Activated naive CD8-positive, alpha-beta T cell treated with anti-CD3 and anti-CD28 coated beads, Interleukin-2, amount 50 U/mL, for 24 hours (primary cell): Measurements from ENCODE around the gene CCDC54.

ENCODE experiments used
- ATAC-seq: fragments of 150-1000 bp; cut with Tn5 transposase; one replicate; pipeline ENCODE4 v1.10.0; 2021
- DNase-seq: peaks from one replicate; pipeline ENCODE4 v3.0.0; 2021
- H3K27ac Mint-ChIP-seq: one replicate; pipeline ENCODE4 v1.8.0; 2021; ENCODE audit warnings: mild to moderate bottlenecking, mixed read lengths
- H3K27me3 Mint-ChIP-seq: one replicate; pipeline ENCODE4 v1.8.0; 2021; ENCODE audit warnings: mixed read lengths
- H3K36me3 Mint-ChIP-seq: one replicate; pipeline ENCODE4 v1.8.0; 2021; ENCODE audit warnings: low read depth, mixed read lengths
- H3K4me1 Mint-ChIP-seq: one replicate; pipeline ENCODE4 v1.8.0; 2021; ENCODE audit warnings: mixed read lengths
- H3K4me3 Mint-ChIP-seq: one replicate; pipeline ENCODE4 v1.8.0; 2021; ENCODE audit warnings: mild to moderate bottlenecking, moderate library complexity, mixed read lengths
- H3K9me3 Mint-ChIP-seq: one replicate; pipeline ENCODE4 v1.8.0; 2021; ENCODE audit warnings: mixed read lengths

The CCDC54 gene

DNA sequence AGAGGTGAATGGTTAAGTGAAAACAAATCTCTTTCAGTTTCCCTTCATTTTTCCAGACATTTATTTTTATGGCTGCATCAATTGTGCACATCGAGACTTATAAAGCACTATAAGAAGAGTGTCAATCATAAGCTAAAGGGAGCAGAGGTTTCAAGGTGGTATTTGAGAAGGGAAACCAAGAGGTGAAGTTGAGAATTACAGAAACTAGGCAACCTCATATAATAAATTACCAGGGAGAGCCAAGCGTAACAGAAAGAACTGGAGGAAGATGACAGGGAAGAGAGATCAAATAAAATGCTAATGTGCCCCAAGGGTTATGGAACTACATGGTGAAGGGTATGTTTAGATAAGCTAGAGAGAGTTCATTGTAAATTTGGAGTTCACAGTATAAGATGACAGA lies 6.3 kb upstream of the CCDC54 start:
- H3K4me3 Mint-ChIP-seq = no peak overlapping the region
- no peak for DNase-seq
- H3K36me3 Mint-ChIP-seq = no peaks in the 10 kb centered on the region
- peaks cover 2% of the 10 kb centered on the region for H3K4me1 Mint-ChIP-seq
- H3K27ac Mint-ChIP-seq = no peak overlapping the region
- no peaks in the 10 kb centered on the region for H3K9me3 Mint-ChIP-seq
- no peak for ATAC-seq
- peaks cover 1% of the 10 kb centered on the region for H3K27me3 Mint-ChIP-seq

DNA sequence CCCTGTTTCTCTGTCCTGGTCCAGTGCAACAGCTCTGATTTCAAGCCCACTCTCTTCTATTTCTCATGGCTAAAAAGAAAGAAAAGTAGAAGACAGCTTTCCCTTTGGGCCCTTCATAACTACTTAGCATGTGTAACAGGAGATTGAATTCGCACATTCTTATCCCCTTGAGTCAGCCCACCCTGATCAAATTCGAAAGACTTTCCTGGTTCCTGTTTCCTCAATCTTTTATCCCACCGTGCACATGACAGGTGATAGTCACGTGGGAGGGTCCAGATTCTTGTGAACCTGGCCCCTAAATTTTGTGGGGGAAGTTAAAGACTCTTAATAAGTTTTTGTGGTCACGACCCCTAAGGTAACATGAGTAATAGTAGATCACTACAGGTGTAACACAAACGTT lies 4.7 kb upstream of the CCDC54 start:
- no peaks in the 10 kb centered on the region for H3K4me1 Mint-ChIP-seq
- peaks cover 1% of the 10 kb centered on the region for H3K27me3 Mint-ChIP-seq
- no peak overlapping the region for H3K4me3 Mint-ChIP-seq
- no peaks in the 10 kb centered on the region for H3K36me3 Mint-ChIP-seq
- DNase-seq (no peak), ATAC-seq (no peak)
- H3K27ac Mint-ChIP-seq = no peak overlapping the region
- H3K9me3 Mint-ChIP-seq = no peaks in the 10 kb centered on the region

DNA sequence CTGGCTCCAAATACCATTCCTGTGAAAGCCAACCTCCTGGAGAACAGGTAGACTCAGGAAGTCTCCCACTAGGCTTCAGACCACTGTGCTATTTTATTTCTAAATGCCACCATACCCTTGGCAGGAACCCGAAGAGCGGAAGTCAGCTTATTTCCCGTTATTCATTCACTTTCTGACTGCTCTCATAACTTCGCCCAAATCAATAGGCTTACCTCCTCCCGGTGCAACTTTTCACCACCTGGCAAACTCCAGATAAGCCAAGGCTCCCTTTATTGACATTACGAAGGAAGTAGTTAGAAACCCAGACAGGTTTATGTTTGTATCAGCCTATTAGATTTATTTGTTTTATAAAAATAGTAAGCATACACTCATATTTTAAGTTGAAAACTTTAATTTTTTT lies 3.3 kb upstream of the CCDC54 start:
- ATAC-seq (no peak), DNase-seq (no peak)
- no peaks in the 10 kb centered on the region for H3K9me3 Mint-ChIP-seq
- no peaks in the 10 kb centered on the region for H3K36me3 Mint-ChIP-seq
- no peaks in the 10 kb centered on the region for H3K4me1 Mint-ChIP-seq
- no peaks in the 10 kb centered on the region for H3K27me3 Mint-ChIP-seq
- no peak overlapping the region for H3K4me3 Mint-ChIP-seq
- no peak overlapping the region for H3K27ac Mint-ChIP-seq

DNA sequence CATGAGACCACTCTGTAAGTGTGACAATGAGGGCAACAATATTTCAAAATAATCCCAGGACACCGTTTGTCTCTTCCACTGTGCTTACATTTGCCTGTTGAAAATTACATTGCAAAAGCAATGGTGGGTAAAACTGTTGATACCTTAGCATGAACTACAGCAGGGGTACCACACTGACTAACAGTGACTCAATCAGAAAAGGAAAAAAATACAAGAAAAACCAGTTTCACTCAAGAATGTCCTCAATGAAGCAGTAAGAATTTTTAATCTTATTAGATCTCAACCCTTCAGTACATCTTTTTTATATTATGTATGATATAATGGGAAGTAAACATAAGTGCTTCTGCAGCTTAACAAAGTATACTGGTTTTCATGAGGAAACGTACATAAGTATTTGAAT lies 1.6 kb upstream of the CCDC54 start:
- no peaks in the 10 kb centered on the region for H3K36me3 Mint-ChIP-seq
- no peaks in the 10 kb centered on the region for H3K9me3 Mint-ChIP-seq
- H3K4me3 Mint-ChIP-seq = no peak overlapping the region
- no peaks in the 10 kb centered on the region for H3K27me3 Mint-ChIP-seq
- no peak for DNase-seq
- ATAC-seq = no peak
- H3K27ac Mint-ChIP-seq = no peak overlapping the region
- no peaks in the 10 kb centered on the region for H3K4me1 Mint-ChIP-seq

DNA sequence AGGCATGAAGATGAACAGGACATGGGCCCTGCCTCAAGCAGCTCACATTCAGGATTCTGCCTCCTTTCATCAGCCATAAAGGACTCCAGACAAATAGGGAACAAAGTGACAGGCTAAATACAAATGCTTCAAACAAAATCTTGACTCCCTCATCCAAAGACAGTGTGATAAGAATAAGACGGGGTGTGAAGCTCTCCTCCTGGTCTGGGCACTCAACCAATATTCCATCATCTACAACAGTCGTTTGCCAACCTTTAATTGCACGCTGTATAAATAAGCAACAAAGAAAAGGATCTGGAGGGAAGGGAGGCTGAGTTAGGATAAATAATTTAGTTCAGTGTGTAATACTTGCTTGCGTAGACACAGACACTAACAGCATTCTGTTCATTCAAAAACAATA lies 5.4 kb downstream of the CCDC54 start:
- H3K27ac Mint-ChIP-seq = no peak overlapping the region
- H3K4me3 Mint-ChIP-seq = no peak overlapping the region
- H3K4me1 Mint-ChIP-seq = no peaks in the 10 kb centered on the region
- ATAC-seq (no peak), DNase-seq (no peak)
- no peaks in the 10 kb centered on the region for H3K36me3 Mint-ChIP-seq
- no peaks in the 10 kb centered on the region for H3K9me3 Mint-ChIP-seq
- H3K27me3 Mint-ChIP-seq = peaks cover 4% of the 10 kb centered on the region

DNA sequence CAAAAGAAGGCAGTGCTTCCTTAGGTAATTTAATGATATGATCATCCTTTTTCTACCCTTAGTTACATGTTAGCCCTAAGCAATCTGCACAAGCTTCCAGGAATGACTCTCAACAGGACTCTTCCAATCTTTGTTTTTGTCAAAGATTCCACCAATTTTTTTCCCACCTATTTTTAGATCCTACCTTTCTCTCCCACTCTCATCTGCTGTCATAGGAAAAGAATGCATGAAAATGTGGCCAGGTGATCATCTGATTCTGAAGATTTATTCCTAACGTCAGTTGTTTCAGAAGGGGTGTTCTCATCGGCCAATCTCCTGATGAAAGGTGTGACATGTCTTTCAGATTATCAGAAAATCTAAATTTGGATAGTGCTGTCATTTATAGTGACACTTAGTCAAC lies 7.2 kb downstream of the CCDC54 start:
- no peak overlapping the region for H3K4me3 Mint-ChIP-seq
- ATAC-seq (no peak), DNase-seq (no peak)
- H3K9me3 Mint-ChIP-seq = no peaks in the 10 kb centered on the region
- no peaks in the 10 kb centered on the region for H3K36me3 Mint-ChIP-seq
- peaks cover 4% of the 10 kb centered on the region for H3K27me3 Mint-ChIP-seq
- H3K4me1 Mint-ChIP-seq = no peaks in the 10 kb centered on the region
- no peak overlapping the region for H3K27ac Mint-ChIP-seq

DNA sequence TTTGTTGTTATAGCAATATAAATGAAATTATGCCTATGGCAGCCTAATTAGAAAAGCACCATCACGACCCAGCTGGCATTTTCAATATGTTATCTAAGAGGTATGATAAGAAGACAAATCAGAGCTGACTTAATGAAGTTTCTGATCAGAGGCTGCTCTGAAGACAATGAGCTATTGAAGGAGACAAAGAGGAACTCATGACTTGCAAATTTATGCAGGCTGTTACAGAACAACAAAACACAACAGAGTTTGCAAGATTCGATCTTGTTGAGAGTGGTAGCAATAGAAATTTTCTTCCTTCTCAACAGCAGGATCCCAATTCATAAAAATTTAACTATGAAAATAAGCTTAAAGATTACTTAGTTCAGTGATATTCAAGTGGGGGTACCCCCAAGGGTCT lies 7.7 kb downstream of the CCDC54 start:
- no peak for ATAC-seq
- H3K27ac Mint-ChIP-seq = no peak overlapping the region
- peaks cover 4% of the 10 kb centered on the region for H3K27me3 Mint-ChIP-seq
- no peaks in the 10 kb centered on the region for H3K4me1 Mint-ChIP-seq
- H3K36me3 Mint-ChIP-seq = no peaks in the 10 kb centered on the region
- no peak for DNase-seq
- no peak overlapping the region for H3K4me3 Mint-ChIP-seq
- H3K9me3 Mint-ChIP-seq = no peaks in the 10 kb centered on the region

DNA sequence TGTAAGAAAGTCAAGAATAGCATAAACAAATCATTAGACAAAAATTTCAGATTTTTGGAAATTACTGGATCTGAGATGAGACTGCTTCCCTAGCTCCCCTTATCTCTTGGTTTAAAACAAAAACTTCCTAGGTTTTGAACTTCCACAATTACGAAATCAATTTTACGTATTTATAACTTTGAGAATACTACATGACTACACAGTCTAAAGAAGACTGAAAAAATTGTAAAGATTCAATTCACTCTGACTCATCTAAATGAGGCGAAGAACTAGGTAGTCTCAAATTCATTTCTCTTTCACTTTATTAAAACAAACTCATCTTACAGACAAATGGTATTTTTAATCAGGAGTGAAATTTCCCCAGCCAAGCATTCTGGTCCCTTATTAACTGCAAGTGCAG lies 10.3 kb downstream of the CCDC54 start:
- ATAC-seq (no peak), DNase-seq (no peak)
- Mint-ChIP-seq H3K27me3 (no peaks in the 10 kb centered on the region), H3K9me3 (no peaks in the 10 kb centered on the region), H3K36me3 (no peaks in the 10 kb centered on the region), H3K27ac (no peak overlapping the region), H3K4me3 (no peak overlapping the region), H3K4me1 (no peaks in the 10 kb centered on the region)

DNA sequence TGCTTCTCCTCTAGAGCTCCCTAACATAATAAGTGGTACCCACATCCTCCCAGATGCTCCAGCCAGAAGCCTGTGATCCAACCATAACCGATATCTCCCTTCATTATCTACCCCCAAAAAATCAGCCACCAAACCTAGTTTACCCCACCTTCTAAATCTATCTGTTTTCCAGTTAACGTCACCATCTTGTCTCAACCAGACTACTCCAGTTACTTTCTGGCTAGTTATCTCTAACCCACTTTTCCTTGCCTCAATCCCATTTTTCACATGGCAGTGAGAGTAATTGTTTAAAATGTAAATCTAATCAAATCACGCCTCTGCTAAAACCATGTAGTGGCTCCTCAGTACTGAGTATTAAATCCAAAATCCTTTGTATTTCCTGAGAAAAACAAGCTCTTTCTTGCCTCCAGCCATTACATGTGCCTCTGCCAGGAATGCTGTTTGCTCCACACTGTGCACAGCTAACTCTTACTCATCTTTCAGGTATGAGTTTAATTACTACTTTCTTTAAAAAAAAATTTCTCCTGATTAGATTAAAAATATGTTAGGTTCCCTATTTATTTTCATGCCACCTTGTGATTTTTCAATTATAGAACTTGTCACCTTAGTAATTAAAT lies 15.4 kb downstream of the CCDC54 start:
- Mint-ChIP-seq H3K4me1 (no peaks in the 10 kb centered on the region), H3K9me3 (no peaks in the 10 kb centered on the region), H3K27ac (no peak overlapping the region), H3K36me3 (no peaks in the 10 kb centered on the region), H3K4me3 (no peak overlapping the region), H3K27me3 (no peaks in the 10 kb centered on the region)
- ATAC-seq (no peak), DNase-seq (no peak)

DNA sequence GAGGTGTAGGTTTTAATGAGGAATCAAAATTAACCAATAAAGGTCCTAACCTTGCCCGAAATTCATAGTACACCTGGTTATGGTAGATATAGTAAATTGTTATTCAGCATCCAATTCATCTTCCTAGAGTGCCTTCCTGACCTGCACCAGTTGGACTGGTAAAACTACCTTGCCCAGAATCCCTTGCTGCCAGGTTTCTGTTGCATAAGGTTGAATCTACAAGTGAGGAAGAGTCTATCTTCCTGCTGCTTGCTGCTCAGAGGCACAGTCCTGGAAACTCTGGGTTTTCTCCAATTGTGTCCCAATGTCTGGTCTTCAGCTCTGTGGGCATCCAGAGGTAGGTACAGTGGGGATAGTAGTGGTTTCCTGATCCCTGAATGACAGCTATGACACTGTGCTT lies 17.3 kb downstream of the CCDC54 start:
- no peaks in the 10 kb centered on the region for H3K4me1 Mint-ChIP-seq
- no peaks in the 10 kb centered on the region for H3K36me3 Mint-ChIP-seq
- no peak overlapping the region for H3K27ac Mint-ChIP-seq
- DNase-seq = no peak
- peaks cover 2% of the 10 kb centered on the region for H3K27me3 Mint-ChIP-seq
- no peak for ATAC-seq
- no peak overlapping the region for H3K4me3 Mint-ChIP-seq
- no peaks in the 10 kb centered on the region for H3K9me3 Mint-ChIP-seq

DNA sequence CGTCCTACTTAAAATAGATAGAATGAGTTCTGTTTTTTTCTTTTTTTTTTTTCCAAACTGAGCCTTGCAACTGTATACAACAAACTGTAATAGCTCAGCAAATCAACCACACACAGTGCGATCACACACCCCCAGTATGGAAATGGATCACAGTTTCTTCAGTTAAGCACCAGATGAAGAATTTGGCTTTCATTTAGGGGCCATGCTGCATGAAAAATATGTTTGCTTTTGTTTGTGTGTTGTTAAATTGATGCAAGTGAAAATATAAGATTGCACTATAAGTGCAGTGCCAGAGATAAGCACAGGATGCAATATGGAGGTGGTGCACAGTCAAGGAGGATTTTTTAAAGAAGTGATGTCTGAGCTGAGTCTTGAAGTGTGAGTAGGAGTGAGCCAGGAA lies 17.8 kb downstream of the CCDC54 start:
- Mint-ChIP-seq H3K4me1 (no peaks in the 10 kb centered on the region), H3K27me3 (peaks cover 2% of the 10 kb centered on the region), H3K27ac (no peak overlapping the region), H3K9me3 (no peaks in the 10 kb centered on the region), H3K4me3 (no peak overlapping the region), H3K36me3 (no peaks in the 10 kb centered on the region)
- DNase-seq (no peak), ATAC-seq (no peak)

DNA sequence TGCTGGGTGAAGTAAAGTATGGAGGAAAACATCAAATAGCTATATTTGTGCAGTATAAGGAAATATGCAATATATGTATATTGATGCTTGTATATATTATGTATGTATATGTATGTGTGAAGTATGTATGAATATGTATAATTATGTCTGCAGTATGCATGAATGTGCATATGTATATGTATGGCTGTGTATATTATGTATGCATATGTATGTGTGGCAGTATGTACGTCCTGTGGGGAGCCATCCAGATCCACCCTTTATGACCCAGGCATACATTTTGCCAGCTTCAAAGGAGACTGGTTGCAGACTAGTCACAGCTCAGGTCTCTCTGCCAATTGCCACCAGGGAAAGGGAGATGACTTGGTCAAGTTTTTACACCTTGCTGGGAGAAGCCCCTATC lies 24.1 kb downstream of the CCDC54 start:
- Mint-ChIP-seq H3K4me3 (no peak overlapping the region), H3K4me1 (no peaks in the 10 kb centered on the region), H3K36me3 (no peaks in the 10 kb centered on the region), H3K27ac (no peak overlapping the region), H3K9me3 (no peaks in the 10 kb centered on the region), H3K27me3 (peaks cover 4% of the 10 kb centered on the region)
- ATAC-seq (no peak), DNase-seq (no peak)

DNA sequence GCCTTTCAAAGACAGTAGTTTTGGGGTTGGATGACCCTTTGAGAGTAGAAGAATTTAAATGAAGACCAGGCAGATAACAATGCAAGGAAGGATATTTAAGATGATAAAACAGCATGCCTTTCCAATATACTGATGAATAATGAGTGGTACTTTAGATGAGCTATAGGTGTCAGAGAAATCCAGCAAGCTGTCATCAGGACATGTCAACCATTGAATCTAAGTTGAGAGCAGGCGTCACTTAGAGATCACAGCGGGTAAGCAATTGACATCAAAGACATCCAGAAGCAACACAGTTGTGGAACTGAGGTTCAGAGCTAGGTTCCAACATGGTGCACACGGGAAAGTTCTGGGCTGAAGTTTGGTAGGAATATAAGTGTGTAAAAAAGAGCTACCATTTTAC lies 25.0 kb downstream of the CCDC54 start:
- Mint-ChIP-seq H3K27me3 (peaks cover 4% of the 10 kb centered on the region), H3K36me3 (no peaks in the 10 kb centered on the region), H3K9me3 (no peaks in the 10 kb centered on the region), H3K27ac (no peak overlapping the region), H3K4me1 (no peaks in the 10 kb centered on the region), H3K4me3 (no peak overlapping the region)
- ATAC-seq (no peak), DNase-seq (no peak)

DNA sequence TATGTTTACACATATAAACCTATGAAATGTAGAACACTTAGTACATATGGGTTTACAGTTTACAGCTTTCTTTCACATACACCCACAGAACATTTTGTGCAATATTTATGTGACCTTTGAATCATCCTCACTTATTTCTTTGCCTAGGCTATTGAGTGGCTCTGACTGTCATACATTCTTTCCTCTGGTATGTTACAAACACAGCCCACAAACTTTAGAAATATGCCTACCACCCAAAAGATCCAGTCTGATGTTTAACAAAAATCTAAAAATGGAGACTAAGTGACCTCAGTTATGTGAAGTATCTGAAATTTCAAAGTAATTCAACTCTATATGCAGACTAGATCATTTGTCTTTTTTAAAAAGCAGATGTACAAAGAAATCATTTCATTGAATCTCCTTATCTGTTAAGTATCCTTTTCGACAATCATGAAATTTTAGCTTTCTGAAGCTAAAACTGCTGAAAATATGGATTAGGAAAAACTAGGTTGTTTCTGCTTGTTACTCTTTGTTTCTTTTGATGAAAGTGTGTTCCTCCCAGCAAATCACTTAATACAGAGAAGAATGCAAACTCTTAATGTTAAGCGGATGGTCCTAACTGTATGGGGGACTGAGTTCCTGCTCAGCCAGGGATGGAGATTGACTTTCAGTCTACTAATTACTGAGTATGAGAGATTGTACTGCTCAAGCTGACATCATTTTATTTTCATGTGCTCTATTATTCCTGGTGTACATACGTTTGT lies 27.7 kb downstream of the CCDC54 start:
- Mint-ChIP-seq H3K4me3 (no peak overlapping the region), H3K4me1 (no peaks in the 10 kb centered on the region), H3K27me3 (peaks cover 2% of the 10 kb centered on the region), H3K9me3 (peaks cover 8% of the 10 kb centered on the region), H3K27ac (no peak overlapping the region), H3K36me3 (peaks cover 3% of the 10 kb centered on the region)
- no peak for DNase-seq
- no peak for ATAC-seq

DNA sequence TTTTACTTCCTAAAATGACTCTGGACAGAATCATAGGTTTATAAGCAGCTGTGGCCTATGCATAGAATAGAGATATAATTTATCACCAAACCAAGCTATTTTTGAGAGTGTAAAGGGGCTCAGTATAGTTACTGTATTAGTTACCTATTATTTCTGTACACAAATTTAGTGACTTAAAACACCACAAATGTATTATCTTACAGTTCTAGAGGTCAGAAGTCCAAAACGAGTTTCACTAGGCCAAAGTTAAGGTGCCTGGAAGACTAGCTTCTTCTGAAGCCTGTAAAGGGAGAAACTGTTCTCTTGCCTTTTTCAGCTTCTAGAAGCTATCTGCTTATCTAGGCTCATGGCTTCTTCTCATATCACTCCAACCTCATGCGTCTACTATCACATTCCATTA lies 30.1 kb downstream of the CCDC54 start:
- H3K4me1 Mint-ChIP-seq = no peaks in the 10 kb centered on the region
- no peak overlapping the region for H3K4me3 Mint-ChIP-seq
- no peak for ATAC-seq
- H3K36me3 Mint-ChIP-seq = peaks cover 3% of the 10 kb centered on the region
- no peak for DNase-seq
- H3K27me3 Mint-ChIP-seq = peaks cover 2% of the 10 kb centered on the region
- H3K9me3 Mint-ChIP-seq = peaks cover 8% of the 10 kb centered on the region
- H3K27ac Mint-ChIP-seq = no peak overlapping the region

DNA sequence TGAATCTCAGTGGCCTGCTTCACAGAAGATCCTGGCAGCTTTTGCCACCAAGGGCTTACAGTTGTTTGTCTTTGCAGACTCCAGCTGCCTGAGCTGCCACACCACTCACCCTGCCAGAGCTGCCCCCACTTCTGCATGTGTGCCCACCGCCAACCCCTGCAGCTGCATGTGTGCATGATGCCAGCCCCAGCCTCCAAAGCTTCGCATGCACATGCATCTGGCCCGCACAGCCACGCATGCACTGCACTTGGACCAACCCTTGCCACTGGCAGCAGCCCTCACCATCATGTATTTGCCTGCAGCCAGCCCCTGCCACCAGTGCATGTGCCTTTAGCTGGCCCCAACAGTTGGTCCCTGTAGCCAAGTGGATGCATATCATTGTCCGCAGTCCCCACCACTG lies 31.3 kb downstream of the CCDC54 start:
- ATAC-seq = no peak
- no peak overlapping the region for H3K4me3 Mint-ChIP-seq
- H3K36me3 Mint-ChIP-seq = peaks cover 3% of the 10 kb centered on the region

More for the DNA sequence above, 31.3 kb downstream of the CCDC54 start:
- Mint-ChIP-seq H3K27me3 (peaks cover 2% of the 10 kb centered on the region), H3K4me1 (no peaks in the 10 kb centered on the region), H3K9me3 (peaks cover 8% of the 10 kb centered on the region), H3K27ac (no peak overlapping the region)
- DNase-seq = no peak
